Endothelial cell of umbilical vein (primary cell): Measurements from ENCODE around the gene UBP1. TPM values are rescaled to one million over a fixed set of nuclear protein-coding genes. Genes with fewer than 3 reads are reported as not detected.

Source experiments
- BruUV-seq: library from RNA; stranded (reverse); fragments of 400-500 nt; replicated peaks from 2 replicates; lab custom pipeline; 2021; lab: Mats Ljungman, UMichigan
- CTCF ChIA-PET: fragments of 300-600, 350-600 bp; sonication (Branson Sonifier 250); formaldehyde crosslinking; loops from one replicate; lab custom pipeline; 2021; ENCODE audit warnings: antibody characterized with exemption, inconsistent platforms; lab: Charles Lee
- POLR2A ChIA-PET: fragments of 300-600, 350-600 bp; sonication (Branson Sonifier 250); formaldehyde crosslinking; loops from one replicate; lab custom pipeline; 2021; ENCODE audit warnings: antibody characterized with exemption, inconsistent platforms; lab: Charles Lee
- DNase-seq: peaks from one replicate; pipeline ENCODE4 v3.0.0-alpha.2; 2011; ENCODE audit warnings: low read depth, low spot score
- FAIRE-seq: peaks from 2 replicates; lab custom pipeline; 2011; peaks lifted over from hg19 to GRCh38; lab: Jason Lieb, UNC
- H2AFZ ChIP-seq: 2 replicates; pipeline ENCODE4 v1.6.0; 2012; ENCODE audit warnings: low read depth, low read length, control low read depth, inconsistent platforms
- H3K27ac ChIP-seq: 2 replicates; pipeline ENCODE4 v1.5.1; 2011; ENCODE audit warnings: low read depth, mild to moderate bottlenecking, control low read depth, low read length, moderate library complexity; ENCODE audit not compliant: insufficient read depth
- H3K27me3 ChIP-seq, 2 experiments: 2 replicates each; pipeline versions ENCODE4 v1.6.0 to v1.6.1; 2011; ENCODE audit warnings: low read length in 2 of 2, mixed read lengths in 1 of 2; ENCODE audit not compliant: control insufficient read depth in 2 of 2, insufficient read depth in 2 of 2
- H3K36me3 ChIP-seq, 2 experiments: 2 replicates in 1 of 2; 3 replicates in 1 of 2; pipeline ENCODE4 v1.5.1; 2011; ENCODE audit warnings: low read length in 2 of 2, mild to moderate bottlenecking in 1 of 2, moderate library complexity in 1 of 2; ENCODE audit not compliant: control insufficient read depth in 2 of 2, insufficient read depth in 2 of 2; ENCODE audit errors: extremely low read depth in 1 of 2
- H3K4me1 ChIP-seq: 3 replicates; pipeline ENCODE4 v1.5.1; 2011; ENCODE audit warnings: mild to moderate bottlenecking, low read length; ENCODE audit not compliant: control insufficient read depth, insufficient read depth; ENCODE audit errors: extremely low read depth
- H3K4me2 ChIP-seq: 2 replicates; pipeline ENCODE4 v1.6.1; 2011; ENCODE audit warnings: low read length, control low read depth, mixed read lengths; ENCODE audit not compliant: insufficient read depth
- H3K4me3 ChIP-seq, 3 experiments: fragments of 200-600 bp in 1 of 3; sonication (generic), shearing (Covaris generic) in 1 of 3; replicated peaks in 1 of 3; 2 replicates each; pipeline ENCODE4 v1.5.1; 2011 to 2016; ENCODE audit warnings: control low read depth in 3 of 3, low read length in 3 of 3, mild to moderate bottlenecking in 2 of 3, inconsistent platforms in 1 of 3, low read depth in 1 of 3, moderate library complexity in 1 of 3; ENCODE audit not compliant: insufficient read depth in 1 of 3
- H3K79me2 ChIP-seq: 2 replicates; pipeline ENCODE4 v1.6.0; 2012; ENCODE audit warnings: low read length, inconsistent platforms; ENCODE audit not compliant: control insufficient read depth, insufficient read depth
- H3K9ac ChIP-seq: replicated peaks from 2 replicates; pipeline ENCODE3; 2011; ENCODE audit warnings: low read length, control low read depth; ENCODE audit not compliant: insufficient read depth; ENCODE audit errors: extremely low read depth
- H3K9me1 ChIP-seq: replicated peaks from 3 replicates; pipeline ENCODE4 v1.6.0; 2011; ENCODE audit warnings: mild to moderate bottlenecking, low read length; ENCODE audit not compliant: control insufficient read depth, insufficient read depth; ENCODE audit errors: extremely low read depth
- H3K9me3 ChIP-seq: replicated peaks from 2 replicates; pipeline ENCODE4 v1.5.1; 2012; ENCODE audit warnings: low read length, inconsistent platforms; ENCODE audit not compliant: control insufficient read depth, insufficient read depth
- H4K20me1 ChIP-seq: replicated peaks from 2 replicates; pipeline ENCODE3; 2011; ENCODE audit warnings: mild to moderate bottlenecking, low read length; ENCODE audit not compliant: control insufficient read depth, insufficient read depth; ENCODE audit errors: extremely low read depth
- CTCF ChIP-seq, 2 donors: IDR thresholded peaks; 1 replicate in 1 of 2; 2 replicates in 1 of 2; pipeline ENCODE4 v1.5.1; 2011; ENCODE audit warnings: low read length in 2 of 2, mild to moderate bottlenecking in 2 of 2, moderate library complexity in 2 of 2, control low read depth in 1 of 2, inconsistent platforms in 1 of 2, low read depth in 1 of 2; ENCODE audit not compliant: insufficient read depth in 1 of 2; ENCODE audit errors: extremely low read depth in 1 of 2
- EZH2 ChIP-seq: IDR thresholded peaks from 2 replicates; pipeline ENCODE4 v1.6.1; 2012; ENCODE audit warnings: borderline replicate concordance, low read depth, mild to moderate bottlenecking, moderate library complexity, low read length, inconsistent platforms; ENCODE audit not compliant: severe bottlenecking
- FOS ChIP-seq: IDR thresholded peaks from 2 replicates; pipeline ENCODE4 v1.6.1; 2011; ENCODE audit warnings: mild to moderate bottlenecking, low read length, moderate library complexity, borderline replicate concordance; ENCODE audit not compliant: insufficient read depth
- GATA2 ChIP-seq: IDR thresholded peaks from 2 replicates; pipeline ENCODE4 v1.7.0; 2011; ENCODE audit warnings: low read depth, mild to moderate bottlenecking, moderate library complexity, mixed read lengths, low read length; ENCODE audit not compliant: insufficient read length, insufficient read depth
- JUN ChIP-seq: IDR thresholded peaks from 2 replicates; pipeline ENCODE4 v1.6.1; 2011; ENCODE audit warnings: borderline replicate concordance, low read depth; ENCODE audit not compliant: insufficient read length, insufficient read depth
- MYC ChIP-seq: IDR thresholded peaks from one replicate; pipeline ENCODE4 v1.6.1; 2011; ENCODE audit warnings: mild to moderate bottlenecking, low read depth, low read length
- POLR2A ChIP-seq: IDR thresholded peaks from 2 replicates; pipeline ENCODE4 v1.6.1; 2012; ENCODE audit warnings: low read depth, mild to moderate bottlenecking, control low read depth, low read length
- POLR2AphosphoS5 ChIP-seq: IDR thresholded peaks from 2 replicates; pipeline ENCODE4 v1.6.1; 2012; ENCODE audit warnings: low read depth, mild to moderate bottlenecking, control low read depth, low read length, moderate library complexity; ENCODE audit not compliant: insufficient read depth
- dilution Hi-C: fragments of 300-500 bp; cut with MboI; formaldehyde crosslinking; loops from one replicate; pipeline ENCODE4 v1.15.0; 2019; ENCODE audit warnings: low sequenced_read_pairs; ENCODE audit not compliant: extremely low pct_ligation_motif_present
- intact Hi-C: fragments of 100-400 bp; cut with micrococcal nuclease; formaldehyde crosslinking; loops from one replicate; pipeline ENCODE4 v1.10.0; 2022
- polyA plus RNA-seq, 4 experiments: library from polyadenylated mRNA; depleted of rRNA in 3 of 4; stranded (reverse) in 3 of 4; unstranded in 1 of 4; fragments of >200 nt; gene quantifications; 2 replicates each; pipeline versions ENCODE4 v1.2.1 to v1.2.3, GENCODE V29; 2011 to 2012; ENCODE audit warnings: missing spikeins in 1 of 4
- total RNA-seq: library from RNA; stranded (reverse); gene quantifications from 2 replicates; pipeline ENCODE4 v1.2.3, GENCODE V29; 2021
- TF ChIP-seq, protein P1 (sequence below): IDR thresholded peaks from 2 replicates; pipeline ENCODE4 v1.6.1; 2011; ENCODE audit not compliant: insufficient read depth, insufficient read length

Gene UBP1
- total and polyA plus RNA-seq, 2 donors (not counting 3 experiments of a cell fraction or from before 2014, with no cell fraction given): 60.2 to 90.5 TPM

GRCh38 chr3:33442190-33442589 lies 2.0 kb upstream of the UBP1 start:
- no peak for FAIRE-seq
- TF ChIP-seq POLR2A (no peak), EZH2 (no peak), GATA2 (no peak), FOS (no peak), POLR2AphosphoS5 (no peak), JUN (no peak), CTCF (IDR thresholded peaks at IDR 0.05; ENCODE audit: extremely low read depth in 1 of 2, insufficient read depth in 1 of 2, low read depth in 1 of 2, low read length in 2 of 2) (no peak), MYC (no peak)
- TF ChIP-seq, protein P1, sequence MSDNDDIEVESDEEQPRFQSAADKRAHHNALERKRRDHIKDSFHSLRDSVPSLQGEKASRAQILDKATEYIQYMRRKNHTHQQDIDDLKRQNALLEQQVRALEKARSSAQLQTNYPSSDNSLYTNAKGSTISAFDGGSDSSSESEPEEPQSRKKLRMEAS: no peak
- CTCF ChIA-PET: interaction anchor here (0.6 to 2.0 kb wide), 2 partner anchors 16 to 35 kb away, joined by 3 to 5 read pairs; no protein-coding TSS in a partner anchor

More at GRCh38 chr3:33442190-33442589, 2.0 kb upstream of the UBP1 start:
- no peak overlapping the region for H3K27ac ChIP-seq
- no peak for DNase-seq
- H3K9me1 ChIP-seq: no peaks in the 10 kb centered on the region
- H3K9ac ChIP-seq: no peak overlapping the region
- H4K20me1 ChIP-seq: peaks cover 5% of the 10 kb centered on the region
- dilution Hi-C loops (no loop called here), intact Hi-C loops (no loop called here)
- H3K4me1 ChIP-seq: peaks cover 17% of the 10 kb centered on the region
- H3K4me2 ChIP-seq: no peak overlapping the region
- no peaks in the 10 kb centered on the region for H3K36me3 ChIP-seq
- BruUV-seq: no TSS peak
- H3K27me3 ChIP-seq: no peaks in the 10 kb centered on the region
- no peak overlapping the region for H3K4me3 ChIP-seq
- POLR2A ChIA-PET: no interaction called here
- peaks cover 27% of the 10 kb centered on the region for H3K79me2 ChIP-seq
- no peaks in the 10 kb centered on the region for H3K9me3 ChIP-seq
- no peak overlapping the region for H2AFZ ChIP-seq
